SW 1271 (cell line): ENCODE measurements around the gene SHB.

Experiments used
- DNase-seq, 2 experiments: peaks; one replicate each; lab custom pipeline; 2025; lab: John Stamatoyannopoulos, UW

The SHB gene

DNA sequence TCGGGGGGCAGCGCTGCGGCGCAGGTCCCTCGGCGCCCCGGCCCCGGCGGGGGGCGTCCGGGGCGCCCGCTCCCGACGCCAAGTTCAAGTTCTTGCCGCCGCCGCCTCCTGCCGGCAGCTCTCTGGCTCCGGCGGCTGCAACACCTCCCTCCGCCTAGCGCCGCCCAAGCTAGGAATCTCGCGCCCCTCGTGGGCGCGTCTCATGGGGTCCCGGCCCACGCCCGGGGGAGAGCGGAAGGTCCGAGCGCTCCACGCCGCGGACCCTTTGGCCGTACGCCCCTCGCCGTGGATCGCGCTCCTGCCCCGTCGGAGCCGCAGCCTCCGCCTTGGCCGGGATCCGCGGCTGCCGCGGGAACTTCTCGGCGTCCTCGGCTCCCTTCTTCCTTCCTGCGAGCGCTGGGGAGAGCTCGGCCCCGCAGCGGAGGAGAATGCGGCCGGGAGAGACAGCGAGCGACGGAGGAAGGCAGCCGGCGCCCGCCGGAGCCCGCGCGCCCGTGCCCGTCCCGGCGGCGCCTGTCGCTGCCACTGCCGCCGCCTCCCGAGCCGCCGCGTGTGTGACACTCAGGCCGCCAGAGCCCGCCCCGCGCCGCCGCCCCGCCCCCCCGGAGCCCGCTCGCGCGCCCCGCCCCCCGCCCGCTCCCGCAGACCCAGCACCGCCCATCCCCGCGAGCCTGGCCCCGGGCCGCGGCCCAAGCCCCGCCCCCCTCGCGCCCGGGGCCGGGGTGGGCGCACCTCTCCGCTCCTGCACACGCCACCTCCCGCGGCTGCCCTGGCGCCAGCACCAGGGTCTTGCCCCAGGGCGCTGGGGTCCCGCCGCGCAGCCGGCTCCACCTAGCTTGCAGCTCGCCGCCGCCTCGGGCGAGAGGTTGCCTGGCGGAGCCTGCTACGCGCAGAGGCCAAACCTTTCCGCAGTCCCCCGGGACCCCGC lies at the start of gene SHB:
Gene SHB (minus strand): TSS at position 527 of the 928 bp plus-strand sequence. CDS start 582 bp downstream, outside the sequence.
- peak in 1 of 2 experiments; percentile 37 for DNase-seq

DNA sequence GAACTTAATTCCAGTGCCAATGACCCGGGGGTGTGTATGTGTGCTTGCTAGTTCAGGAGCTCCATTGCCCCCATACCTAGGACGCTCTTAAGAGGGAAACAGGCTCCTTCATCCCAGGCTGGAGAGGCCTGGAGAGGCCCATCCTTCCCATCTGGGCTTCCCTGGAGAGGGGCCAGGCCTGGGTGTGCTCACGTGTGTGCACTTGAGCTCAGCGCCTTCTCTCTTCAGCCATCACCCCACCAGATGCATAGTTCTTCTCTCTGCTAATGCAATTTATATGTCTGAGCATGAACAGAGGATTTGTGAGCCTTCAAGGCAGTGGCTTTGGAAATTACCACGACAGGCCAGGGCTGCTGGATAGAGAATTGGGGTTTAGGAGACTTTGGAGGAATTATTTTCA lies 48.6 kb upstream of the SHB start:
- DNase-seq: no peak

GRCh38 chr9:38114905-38115304 lies 45.9 kb upstream of the SHB start:
- DNase-seq: no peak

GRCh38 chr9:38112456-38112855 lies 43.4 kb upstream of the SHB start:
- no peak for DNase-seq

DNA sequence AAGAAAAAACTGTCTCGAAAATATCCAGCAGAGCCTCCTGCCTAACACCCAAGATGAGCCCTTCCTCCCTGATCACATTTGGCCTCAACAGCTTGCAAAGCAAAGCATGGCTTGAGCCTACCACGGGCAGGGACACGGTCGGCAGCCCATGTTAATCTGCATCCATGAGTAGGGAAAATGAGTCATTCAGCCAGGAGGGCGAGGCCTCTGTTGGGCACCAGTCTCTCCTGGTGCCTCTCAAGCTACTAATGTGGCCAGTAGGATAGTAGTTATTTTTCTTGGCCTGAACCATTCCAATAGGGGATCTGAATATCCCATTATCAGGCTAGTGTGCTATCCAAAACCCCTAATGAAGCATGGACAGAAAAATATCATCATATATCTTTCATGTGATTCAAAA lies 43.0 kb upstream of the SHB start:
- DNase-seq: no peak

DNA sequence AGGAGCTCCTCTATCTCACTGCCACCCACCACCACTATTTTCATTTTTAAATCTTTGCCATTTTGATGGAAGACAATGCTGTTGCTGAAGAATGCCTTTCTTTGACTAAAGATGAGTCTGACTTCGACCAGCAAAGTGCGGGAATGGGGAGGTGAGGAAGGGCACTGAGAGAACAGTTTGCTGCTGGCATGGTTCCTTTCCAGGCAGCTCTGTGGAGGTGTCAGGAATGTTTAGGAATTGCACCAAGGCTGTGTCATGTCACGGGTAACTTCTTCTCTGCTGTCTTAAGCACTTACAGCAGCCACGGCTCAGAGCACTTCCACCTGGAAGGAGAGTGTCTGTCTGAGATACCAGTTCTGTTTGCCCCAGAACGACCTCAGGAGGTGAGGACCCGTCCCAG lies 41.4 kb upstream of the SHB start:
- DNase-seq: no peak

DNA sequence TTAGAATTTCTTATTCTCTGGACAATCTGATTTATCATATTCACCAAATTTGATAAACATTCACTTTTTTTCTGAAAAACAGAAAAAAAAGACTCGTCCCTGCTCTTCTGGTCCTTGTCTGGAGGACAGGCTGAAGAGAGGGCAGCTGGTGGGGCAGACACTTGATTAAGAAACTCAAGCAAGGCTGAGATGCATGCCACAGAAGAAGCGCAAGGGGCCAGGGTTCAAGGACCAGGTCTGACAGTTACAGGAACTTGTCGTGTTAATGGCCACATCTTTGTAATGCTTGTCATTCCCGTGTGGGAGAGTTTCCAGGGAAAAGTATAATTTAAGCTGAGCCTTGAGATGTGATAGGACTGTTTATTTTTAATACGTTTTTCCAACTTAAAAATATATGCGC lies 40.6 kb upstream of the SHB start:
- no peak for DNase-seq

DNA sequence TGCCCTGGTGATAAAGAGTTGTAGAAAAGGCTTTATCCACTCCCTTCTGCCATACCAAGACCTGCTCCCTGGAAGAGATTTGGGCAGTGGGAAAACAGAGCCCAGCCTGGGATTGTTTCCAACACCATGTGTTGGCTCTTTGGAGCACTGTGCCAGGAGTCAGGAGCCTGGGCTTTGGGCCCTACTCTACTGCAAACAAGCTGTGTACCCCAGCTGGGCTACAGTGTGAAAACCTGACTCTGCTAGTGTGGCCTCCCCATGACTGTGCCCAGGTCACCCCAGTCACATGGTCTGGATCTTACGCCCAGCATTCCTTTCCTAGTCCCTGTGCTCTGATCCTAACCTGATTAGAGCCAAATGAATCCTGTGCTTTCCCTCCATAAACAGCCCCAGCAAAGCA lies 39.3 kb upstream of the SHB start:
- DNase-seq: no peak

- no peak for DNase-seq
These were observed 38.8 kb upstream of the SHB start for GRCh38 chr9:38107811-38108304.

- no peak for DNase-seq
These were observed 38.4 kb upstream of the SHB start for GRCh38 chr9:38107405-38107804.

- no peak for DNase-seq
These were observed 37.5 kb upstream of the SHB start for GRCh38 chr9:38106488-38106887.

DNA sequence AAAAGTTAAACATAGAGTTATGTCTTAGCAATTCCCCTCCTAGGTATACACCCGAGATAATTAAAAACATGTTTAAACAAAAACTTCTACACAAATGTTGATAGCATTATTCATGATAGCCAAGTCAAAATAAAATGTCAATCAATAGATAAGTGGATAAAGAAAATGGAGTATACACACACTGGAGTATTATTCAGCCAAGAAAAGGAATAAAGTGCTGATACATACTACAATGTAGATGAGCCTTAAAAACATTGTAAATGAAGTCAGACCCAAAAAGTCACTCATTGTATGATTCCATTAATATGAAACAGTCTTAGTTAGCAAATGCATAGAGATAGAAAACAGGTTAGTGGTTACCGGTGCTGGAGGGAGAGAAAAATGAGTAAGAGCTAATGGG lies 34.3 kb upstream of the SHB start:
- DNase-seq: no peak

DNA sequence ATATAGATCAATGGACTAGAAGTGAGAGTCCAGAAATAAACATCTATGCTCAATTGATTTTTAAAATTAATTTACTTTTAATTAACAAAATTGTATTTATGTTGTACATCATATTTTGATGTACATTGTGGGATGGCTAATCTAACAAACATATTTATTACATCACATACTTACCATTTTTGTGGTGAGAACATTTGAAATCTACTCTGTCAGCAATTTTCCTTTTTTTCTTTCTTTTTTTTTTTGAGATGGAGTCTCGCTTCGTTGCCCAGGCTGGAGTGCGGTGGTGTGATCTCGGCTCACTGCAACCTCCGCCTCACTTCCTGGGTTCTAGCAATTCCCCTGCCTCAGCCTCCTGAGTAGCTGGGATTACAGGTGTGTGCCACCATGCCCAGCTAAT lies 32.4 kb upstream of the SHB start:
- DNase-seq: no peak

DNA sequence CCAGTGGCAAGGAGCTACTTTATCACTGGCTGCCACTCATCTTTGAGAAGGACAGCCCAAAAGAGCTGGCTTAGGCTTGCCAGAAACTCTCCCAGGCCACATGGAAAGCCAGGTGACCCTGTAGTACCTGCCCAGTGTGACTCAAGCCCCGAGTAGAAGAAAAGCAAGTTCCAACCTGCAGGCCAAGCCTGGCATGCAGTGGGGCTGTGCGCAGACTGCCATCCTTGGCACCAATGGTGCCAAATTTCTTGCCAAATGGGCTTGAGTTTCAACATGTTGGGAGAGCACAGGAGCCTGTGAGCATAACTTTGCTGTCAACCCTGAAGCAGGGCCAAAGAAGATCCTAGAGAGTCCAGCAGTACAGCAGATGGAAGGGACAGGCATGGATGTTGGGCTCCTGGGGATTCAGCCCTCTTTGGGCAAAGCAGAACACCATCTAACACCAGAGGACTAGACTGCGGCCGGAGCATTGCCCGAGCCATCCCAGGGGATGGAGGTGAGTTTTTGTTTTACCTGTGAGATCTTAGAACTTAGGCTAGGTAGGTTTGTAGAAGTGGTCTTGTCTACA lies 27.3 kb upstream of the SHB start:
- DNase-seq: no peak

DNA sequence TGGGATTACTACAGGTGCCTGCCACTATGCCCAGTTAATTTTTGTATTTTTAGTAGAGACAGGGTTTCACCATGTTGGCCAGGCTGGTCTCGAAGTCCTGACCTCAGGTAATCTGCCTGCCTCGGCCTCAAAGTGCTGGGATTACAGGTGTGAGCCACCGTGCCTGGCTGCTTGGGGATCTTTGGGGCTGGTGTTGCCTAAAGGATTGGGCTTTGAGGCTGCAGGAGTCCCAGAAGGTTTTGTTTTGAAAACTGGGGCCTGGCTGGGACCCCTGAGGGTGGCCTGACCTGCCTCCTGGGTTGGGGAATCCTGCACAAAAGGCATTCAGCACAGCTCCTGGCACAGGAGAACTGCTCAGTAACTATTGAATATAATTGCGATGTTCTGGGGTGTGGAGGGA lies 25.1 kb upstream of the SHB start:
- no peak for DNase-seq

- no peak for DNase-seq
These were observed 23.6 kb upstream of the SHB start for GRCh38 chr9:38092656-38093055.

DNA sequence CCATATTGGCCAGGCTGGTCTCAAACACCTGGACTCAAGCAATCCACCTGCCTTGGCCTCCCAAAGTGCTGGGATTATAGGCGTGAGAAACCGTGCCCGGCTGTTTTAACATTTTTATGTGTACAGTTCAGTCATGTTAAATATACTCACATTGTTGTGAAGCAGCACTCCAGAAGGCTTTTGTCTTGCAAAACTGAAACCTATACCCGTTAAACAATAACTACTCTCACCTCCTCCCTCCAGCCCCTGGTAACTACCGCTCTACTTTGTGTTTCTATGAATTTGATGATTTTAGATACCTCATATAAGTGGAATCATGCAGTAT lies 23.1 kb upstream of the SHB start:
- no peak for DNase-seq

GRCh38 chr9:38091310-38092199 lies 22.5 kb upstream of the SHB start:
- no peak for DNase-seq

DNA sequence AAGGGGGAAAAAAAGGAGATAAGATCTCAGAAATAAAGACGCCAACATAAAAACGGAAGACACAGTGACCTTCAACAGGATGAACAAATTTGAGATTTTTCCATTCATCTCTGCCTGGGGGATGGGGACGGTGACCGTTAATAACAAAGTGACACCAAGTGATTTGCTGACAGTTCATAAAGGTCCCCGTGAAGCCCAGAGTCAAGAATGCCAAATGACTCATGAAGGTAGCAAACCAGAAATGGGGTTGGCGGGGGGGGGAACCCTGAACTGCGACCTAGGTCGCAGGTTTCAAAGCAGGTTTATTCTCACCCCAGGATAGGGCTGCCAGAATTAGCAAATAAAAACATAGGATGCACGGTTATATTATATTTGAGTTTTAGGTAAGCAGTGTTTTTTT lies 21.1 kb upstream of the SHB start:
- DNase-seq: no peak

DNA sequence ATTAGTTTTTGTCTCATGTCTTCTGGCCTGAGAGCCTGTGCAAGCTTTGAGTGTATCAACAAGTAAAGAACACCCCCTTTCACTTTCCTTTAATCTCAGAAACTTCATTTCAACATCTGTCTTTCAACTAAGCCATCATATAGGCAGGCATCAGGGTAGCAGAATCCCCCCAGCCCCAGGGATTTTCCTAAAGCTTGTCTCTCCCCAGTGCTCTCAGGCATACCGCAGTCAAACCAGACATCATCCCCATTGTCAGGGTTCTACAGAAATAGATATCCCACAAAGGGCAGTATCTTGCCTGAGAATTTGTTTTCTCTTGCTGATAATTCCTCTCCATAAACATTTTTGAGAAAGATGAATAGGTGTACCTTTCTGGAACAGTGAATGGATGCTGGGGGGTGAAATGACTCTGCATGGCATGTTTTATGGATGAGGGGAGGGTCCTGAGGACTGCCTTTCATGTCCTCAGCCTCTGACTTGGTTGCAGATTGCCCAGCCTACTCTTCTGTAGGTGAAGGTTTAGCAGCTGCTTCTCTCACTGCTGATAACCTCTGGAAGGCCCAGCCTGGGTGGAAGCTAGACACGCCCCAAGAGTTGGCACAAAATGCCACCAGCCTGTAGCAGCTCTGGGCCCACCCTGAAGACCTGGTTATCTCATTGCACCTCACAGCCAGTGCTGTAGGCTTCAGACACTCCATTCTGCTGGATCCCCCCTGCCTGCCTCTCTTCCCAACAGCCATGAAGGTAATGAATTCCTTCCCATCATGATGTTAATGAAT lies 20.5 kb upstream of the SHB start:
- no peak for DNase-seq

- DNase-seq: peak in 1 of 2 experiments; percentile 36
These were observed 19.2 kb upstream of the SHB start for GRCh38 chr9:38088006-38088925.
